Activated CD4-positive, CD25-positive, alpha-beta regulatory T cell treated with anti-CD3 and anti-CD28 coated beads, Interleukin-2, amount 50 U/mL, for 72 hours (primary cell): ENCODE data around the gene FBLN2.

ENCODE experiments used
- DNase-seq: peaks from one replicate; pipeline ENCODE4 v3.0.0; 2021

The FBLN2 gene

GRCh38 chr3:13671482-13672233 is 122.7 kb downstream of the FBLN2 start:
- no peak for DNase-seq

GRCh38 chr3:13673207-13673606 is 124.3 kb downstream of the FBLN2 start:
- DNase-seq = no peak

- DNase-seq = no peak
These were observed 125.7 kb downstream of the FBLN2 start for GRCh38 chr3:13674538-13675185.

GRCh38 chr3:13676356-13677017 is 127.6 kb downstream of the FBLN2 start:
- no peak for DNase-seq

- DNase-seq = no peak
These were observed 128.3 kb downstream of the FBLN2 start for GRCh38 chr3:13677272-13677671.

GRCh38 chr3:13681931-13682330 is 133.0 kb downstream of the FBLN2 start:
- DNase-seq = no peak

GRCh38 chr3:13682331-13683013 is 133.5 kb downstream of the FBLN2 start:
- DNase-seq = no peak

GRCh38 chr3:13683288-13683687 is 134.4 kb downstream of the FBLN2 start:
- no peak for DNase-seq

GRCh38 chr3:13683772-13684171 is 134.8 kb downstream of the FBLN2 start:
- no peak for DNase-seq

- no peak for DNase-seq
These were observed 135.4 kb downstream of the FBLN2 start for GRCh38 chr3:13684350-13684749.

GRCh38 chr3:13684854-13685253 is 135.9 kb downstream of the FBLN2 start:
- no peak for DNase-seq

GRCh38 chr3:13685721-13686120 is 136.8 kb downstream of the FBLN2 start:
- no peak for DNase-seq

GRCh38 chr3:13686367-13687160 is 137.6 kb downstream of the FBLN2 start:
- DNase-seq = no peak

- DNase-seq = no peak
These were observed 138.6 kb downstream of the FBLN2 start for GRCh38 chr3:13687517-13687943.
